ENCODE data around the gene PXT1.

PXT1 gene

DNA sequence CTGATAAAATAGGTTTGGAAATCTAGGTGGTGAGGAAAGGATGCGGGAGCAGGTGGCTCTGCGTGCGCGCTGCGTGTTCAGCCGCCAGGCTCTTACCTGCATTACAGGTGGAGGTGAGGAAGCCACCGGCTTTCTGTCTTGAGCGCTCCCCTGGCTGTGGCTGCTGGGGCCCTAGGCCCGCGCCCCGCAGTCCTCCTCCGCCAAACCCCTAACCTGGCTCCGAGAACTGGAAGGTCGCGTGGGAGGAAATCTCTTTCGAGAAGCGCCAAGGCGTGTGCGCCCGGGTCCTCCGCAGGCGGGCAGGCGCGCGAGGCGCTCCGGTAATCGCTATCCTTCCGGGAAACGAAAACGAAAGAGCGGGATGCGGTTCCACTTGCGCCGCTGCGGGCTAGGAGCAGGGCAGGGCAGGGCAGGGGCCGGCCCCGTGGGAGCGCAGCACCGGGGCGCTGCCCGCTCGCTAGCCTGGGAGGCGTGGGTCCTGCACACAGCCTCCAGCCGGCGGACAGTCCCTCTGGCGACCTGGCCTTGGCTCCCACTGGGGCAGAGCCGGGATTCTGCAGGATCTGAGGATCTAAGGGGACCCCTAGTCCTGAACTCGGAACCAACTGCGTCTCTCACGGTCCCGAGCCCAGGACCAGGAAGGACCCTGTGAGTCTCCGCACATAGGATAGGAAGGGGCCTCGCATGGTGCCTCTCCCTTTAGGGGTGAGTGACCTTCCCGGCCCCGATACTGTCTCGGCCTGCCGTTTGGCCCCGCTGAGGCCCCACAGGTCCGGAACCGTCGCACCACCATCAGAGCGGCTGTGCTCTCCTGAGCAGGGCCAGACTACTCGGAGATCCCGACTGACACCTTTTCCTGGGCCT lies 55.0 kb downstream of the PXT1 start, which contains the start of gene ETV7:
TSS of gene ETV7 (minus strand) at position 230 of the 864 bp plus-strand sequence. CDS start at position 102, 128 bp downstream.
- DNase-seq = peak; percentile 37 to 55

DNA sequence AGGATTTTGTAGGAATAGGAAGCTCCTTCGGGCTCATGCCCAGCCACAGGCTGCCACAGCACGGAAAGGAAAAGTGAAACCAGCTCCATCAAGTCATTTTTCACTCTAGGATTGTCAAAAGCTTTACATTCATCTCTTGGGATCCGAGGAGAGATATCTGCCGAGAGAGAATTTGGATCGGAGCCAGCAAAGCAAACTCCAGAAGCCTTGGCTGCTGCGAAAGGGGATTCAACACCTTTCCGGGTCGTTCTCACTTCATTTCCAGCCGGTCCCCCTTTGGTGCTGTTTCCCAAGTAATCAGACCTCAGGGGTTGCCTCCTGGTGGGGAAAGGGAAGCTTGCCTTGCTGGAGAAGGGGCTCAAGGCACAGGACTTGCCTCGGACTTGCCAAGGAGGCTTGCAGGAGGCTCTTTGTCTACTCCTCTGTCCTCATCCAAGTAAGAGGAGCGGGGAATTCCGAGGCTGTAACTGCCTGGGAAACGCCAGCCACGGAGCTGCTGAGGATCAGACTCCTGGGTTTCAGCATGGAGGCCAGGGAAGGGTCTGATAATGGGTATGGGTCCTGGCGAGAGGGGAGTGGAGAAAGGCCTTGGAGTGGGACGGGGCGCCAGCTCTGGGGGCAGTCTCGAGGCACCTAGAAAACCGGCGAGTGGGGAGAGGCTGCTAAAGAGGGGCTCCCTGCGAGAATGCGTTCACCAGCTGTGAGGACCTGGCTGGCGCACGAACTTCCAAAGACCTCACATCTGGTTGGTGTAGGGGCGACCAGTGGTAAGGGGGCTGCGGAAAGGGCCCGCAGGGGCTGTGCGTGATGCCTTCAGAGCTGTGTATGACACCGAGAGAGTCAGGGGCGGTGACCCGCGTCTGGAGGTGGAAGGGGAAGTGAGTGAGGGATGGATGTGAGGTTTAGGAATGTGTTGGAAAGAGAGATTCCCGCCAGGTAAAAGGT lies 55.9 kb downstream of the PXT1 start:
- peak; percentile 15 to 19 for DNase-seq

DNA sequence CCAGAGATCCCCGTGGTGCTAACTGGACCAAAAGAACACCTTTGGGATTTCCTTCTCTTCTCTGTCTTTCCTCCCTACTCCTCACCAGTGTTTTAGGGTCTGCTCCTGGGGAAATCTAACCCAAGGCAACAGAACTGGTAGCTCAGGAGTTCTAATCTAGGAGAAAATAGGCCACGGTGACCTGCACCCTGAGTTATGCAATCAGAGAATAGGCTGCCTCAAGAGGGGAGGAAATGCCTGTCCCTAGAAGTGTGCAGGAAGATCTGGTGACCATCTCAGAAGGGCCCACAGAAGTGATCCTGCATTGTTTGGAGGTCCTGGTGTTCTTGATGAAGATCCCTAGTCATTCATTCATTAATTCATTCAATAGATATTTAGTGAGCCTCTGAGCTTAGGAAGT lies 58.6 kb downstream of the PXT1 start:
- no peak for DNase-seq

DNA sequence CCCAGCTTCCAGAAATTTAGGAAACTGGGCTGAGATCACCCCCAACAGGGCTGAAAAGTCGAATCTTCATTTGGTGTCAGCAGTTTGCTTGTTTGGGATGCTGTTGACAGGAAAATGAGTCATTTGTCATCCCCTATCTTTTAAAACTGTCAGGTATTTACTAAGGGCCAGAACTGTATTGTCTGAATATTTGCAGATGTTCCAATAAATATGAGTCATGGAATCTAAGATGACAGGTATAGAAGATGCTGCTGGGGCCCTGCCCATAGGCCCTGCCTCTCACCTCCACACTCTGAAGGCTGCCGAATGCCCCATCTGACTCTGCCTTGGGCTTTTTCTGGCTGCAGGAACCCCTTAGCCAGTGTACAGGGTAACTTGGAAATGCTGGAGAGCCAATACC lies 59.0 kb downstream of the PXT1 start:
- no peak for DNase-seq

DNA sequence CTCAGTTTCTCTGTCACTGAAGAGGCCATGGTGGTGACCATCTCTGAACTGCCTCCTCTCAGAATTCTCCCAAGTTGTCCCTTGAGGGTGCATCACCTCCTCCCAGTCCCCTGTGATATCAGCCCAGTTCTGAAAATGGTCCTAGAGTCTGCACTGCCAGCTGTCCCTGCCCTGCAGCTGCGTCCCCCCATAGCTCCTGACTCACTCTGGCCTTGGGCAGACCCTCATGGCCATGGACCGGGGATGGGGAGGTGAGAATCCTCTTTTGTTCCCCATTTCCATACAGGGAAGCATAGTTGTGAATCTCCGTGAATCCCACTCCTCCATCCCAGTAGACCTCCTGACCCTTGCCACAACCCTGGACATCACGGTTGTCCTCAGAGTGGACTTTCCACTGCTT lies 59.7 kb downstream of the PXT1 start:
- DNase-seq = no peak

DNA sequence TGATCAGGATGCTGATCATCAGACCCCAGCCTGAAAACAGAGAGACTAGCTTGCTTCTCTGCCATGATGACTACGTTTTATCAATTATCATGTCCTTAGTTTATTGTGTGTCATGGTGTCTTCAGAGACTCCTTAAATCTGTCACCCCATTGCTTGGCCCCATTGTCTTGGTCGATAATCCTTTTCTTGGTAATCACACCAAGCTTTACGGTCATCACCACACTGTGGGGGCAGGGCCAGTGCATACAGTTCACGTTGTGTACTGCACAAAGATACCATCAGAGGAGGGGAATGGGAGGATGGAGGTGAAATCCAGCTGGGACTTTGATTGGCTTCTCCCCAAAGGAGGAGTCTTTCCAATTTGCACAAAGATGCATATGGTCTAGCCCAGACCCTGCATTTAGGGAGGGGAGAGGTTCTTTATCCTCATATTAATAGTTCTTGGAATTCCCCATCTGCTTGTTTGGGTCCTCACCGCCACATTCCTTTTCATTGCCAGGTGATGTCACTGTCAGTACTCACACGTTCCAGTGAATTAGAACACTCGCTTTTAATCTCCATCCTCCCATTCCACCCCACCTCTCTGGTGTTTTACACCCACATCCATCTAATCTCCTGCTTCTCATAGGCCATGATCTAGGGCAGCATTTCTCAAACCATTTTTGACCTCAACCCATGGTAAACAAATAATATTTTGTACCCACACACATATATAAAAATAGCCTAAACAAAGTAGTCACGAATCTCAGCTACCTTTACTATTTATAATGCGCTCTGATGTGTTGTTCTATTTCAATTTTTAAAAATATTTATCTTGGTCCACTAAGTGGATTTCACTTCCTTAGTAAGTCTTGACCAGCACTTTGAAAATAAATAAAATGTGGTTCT lies 60.9 kb downstream of the PXT1 start:
- no peak for DNase-seq

DNA sequence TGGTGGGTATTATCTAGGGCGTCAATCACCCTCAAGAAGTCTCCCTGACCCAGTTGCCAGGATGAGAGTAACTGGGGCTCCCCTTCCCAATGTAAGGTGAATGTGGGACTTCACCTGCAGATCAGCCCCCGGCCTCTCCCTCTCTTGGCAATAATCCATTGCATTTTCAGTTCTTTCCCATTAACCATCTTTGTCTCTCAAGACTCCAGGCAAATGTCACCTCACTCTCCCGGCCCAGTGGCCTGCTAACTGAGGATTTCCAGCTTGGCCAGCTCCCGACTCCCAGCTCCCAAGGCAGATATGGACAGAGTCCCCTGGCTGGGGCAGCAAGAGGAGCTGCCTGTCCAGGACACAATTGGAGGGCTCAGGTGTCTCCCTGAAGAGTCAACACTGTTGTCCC lies 62.5 kb downstream of the PXT1 start:
- no peak for DNase-seq

DNA sequence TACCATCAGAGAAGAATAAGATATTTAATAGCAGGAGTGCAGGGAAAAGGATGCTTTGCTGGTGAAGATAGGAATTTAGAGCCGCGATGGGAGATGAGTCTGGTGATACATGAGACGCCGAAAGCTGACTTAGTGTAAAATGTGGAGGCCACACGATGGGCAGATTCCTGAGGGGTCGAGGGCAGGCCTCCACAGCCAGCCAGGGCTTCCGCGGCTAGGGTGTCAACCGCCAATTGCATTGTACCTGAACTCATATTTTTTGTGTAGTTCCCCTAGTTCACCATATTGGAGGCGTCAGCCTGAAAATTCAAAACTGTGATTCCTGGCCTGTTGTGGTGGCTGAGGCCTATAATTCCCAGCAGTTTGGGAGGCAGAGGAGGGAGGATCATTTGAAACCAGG lies 63.7 kb downstream of the PXT1 start:
- DNase-seq = no peak

DNA sequence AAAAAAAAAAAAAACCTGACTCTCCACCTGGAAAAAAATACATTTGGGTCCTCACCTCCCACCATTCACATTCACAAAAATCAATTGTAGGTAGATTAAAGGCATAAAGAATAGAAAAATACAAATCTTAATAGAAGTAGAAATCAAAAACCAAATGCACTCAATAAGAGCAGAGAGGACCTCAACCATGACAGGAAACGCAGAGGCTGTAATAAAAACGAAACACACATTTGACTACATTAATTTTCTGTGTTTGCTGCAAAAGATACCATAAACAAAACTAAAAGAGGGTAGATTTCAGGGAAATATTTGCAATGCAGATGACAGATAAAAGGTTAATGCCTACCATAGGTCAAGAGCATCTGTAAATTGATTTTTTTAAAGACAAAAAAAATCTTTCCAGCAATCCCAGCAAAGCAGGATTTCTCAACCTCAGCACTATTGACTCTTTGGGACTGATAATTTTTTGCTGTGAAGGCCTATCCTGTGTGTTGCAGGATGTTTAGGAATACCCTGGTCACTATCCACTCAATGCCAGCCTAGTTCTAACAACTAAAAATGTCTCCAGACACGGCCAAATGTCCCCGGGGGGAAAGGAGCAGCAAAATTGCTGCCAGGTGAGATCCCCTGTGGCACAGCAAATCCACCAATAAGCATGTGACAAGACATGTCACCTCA lies 64.3 kb downstream of the PXT1 start:
- no peak for DNase-seq

DNA sequence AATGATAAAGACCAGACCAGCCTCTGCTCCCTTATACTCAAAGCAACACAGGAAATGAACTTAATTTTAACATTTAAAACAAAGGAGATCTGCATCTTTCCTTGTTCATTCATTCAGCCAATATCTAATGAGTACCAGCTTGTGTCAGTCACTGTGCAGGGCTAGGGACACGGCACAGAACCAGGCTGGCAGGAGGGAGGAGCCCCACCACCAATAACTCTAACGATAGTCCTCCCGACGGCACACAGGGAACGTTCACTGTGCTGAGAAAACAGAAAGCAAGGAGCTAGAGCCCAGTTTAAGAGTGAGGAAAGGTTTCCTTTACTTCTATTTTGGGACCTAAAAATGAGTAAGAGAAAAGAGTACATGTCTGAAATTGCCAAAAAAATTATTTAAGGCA lies 65.1 kb downstream of the PXT1 start:
- no peak for DNase-seq

DNA sequence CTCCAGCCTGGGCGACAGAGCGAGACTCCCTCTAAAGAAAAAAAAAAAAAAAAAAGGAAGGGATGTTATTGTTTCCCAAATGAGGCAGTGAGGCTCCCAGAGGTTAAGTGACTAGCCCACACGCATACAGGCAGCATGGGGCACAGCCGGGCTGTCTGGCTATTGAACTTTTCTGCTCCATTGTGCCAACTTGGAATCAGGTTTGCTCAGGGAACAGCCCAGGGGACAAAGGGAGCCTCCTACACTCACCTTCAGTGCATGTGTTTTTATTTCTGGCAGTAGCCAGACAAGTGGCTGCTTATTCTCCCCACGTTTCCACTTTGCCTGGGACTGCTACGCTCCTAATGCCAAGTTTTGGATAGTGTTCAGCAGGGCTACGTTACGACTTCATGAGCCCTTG lies 65.9 kb downstream of the PXT1 start:
- DNase-seq = no peak

DNA sequence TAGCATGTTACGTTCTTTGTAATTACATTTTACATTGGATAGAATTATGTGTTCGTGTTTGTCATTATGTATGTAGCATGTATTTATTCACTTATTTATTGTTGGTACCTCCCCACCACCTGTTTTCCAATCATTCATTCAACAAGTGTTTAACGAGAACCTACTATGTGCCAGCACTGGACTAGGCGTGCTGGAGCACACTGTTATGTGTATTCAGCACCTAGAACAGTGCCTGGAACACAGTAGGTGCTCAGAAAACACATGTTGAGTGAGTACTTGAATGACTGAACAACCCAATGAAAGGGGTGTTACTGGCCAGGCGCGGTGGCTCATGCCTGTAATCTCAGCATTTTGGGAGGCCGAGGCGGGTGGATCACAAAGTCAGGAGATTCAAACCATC lies 66.5 kb downstream of the PXT1 start:
- DNase-seq = no peak

DNA sequence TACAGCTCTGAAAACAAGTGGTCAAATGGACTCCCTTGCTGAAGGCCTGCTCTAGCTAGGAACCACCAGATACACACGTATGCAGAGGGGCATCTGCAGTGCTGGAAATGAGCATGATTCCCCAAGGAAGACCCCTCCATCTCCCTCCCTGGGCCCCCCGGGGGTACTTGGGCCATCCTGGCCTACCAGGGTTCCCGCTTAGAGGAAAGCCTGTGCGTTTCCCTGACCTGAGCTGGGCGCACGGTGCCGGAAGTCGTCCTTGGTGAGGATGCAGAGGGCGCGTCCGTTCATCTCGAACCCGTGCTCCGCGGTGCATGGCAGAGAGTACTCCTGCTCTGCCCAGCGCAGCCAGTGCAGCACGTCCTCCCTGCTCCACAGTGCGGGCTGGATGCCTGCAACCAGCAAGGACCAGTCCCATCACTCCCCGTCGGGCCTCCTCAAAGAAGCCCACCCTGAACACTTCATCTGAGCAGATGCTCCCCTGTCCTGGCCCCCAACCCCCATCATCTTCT lies 67.0 kb downstream of the PXT1 start:
- no peak for DNase-seq

DNA sequence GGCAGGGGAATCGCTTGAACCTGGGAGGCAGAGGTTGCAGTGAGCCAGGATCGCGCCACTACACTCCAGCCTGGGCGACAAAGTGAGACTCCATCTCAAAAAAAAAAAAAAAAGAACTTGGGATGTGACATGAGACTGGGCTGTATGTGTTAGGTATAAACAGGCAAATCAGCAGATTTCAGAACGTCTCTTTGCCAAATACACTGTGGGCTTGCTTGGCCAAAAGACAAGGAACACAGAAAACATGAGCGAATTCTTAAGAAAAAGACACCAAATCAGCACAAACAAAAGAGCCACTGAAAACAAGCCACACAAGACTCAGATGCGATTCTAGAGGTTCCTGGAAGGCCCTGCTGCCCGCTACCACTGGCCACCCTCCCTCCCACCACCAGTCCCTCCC lies 67.7 kb downstream of the PXT1 start:
- no peak for DNase-seq

DNA sequence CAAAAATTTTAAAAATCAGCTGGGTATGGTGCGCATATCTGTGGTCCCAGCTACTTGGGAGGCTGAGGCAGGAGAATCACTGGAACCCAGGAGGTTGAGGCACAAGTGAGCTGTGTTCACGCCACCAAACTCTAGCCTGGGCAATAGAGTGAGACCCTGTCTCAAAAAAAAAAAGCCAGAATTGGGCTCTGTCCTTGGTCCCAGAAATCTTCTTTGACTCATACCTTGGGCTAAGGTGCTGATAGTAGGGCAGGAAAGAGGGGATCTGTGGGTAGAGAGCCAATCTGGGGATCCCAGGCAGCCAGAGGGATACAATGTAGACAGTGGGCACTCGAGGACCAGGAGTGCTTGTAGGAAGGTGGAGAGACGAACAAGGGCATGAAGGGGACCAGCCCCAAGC lies 68.5 kb downstream of the PXT1 start:
- DNase-seq = no peak

DNA sequence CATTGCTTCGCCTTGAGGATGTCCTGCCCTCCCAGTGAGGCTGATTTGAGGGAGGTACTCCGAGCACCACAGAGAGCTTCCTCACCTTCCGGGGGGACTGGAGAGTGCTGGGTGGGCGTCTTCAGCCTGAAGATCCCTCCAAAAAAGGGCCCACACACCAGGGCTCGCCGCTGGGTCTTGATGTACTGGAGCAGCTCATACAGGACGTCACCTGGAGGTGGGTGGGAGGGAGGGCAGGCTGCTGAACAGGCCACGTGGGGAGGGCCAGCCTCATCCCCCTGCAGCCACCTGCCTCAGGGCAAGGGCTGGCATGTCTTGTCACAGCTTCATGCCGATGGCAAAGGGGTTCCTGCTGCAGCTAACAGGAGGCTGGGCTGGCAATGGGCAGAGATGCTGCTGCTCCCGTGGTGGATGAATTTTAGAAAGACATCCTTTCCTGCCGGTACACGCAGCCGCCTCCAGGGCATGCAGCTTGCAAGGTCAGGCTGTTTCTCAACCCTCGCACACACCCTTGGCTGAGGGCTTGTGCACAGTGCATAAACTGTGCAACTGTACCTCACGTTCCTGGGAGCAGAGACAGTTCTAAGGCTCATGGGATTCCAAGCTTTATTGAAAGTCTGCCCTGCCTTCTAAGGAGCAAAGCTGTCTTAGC lies 69.2 kb downstream of the PXT1 start:
- DNase-seq = no peak

DNA sequence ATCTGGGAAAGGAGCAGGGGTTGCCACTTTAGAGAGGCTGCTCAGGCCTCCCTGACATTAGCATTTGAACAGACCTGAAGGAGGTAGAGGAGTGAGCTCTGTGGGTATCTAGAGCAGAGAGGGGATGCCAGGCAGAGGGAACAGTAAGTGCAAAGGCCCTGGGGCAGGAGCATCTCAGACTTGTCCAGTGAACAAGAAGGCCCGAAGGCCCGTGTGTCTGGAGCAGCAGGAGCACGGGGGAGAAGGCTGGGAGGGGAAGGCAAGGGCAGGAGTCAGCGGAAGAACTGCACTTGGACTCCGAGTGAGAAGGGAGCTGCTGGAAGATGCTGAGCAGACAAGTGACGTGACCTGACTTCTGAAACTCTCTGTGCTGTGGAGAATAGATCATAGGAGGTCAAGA lies 70.6 kb downstream of the PXT1 start:
- no peak for DNase-seq

DNA sequence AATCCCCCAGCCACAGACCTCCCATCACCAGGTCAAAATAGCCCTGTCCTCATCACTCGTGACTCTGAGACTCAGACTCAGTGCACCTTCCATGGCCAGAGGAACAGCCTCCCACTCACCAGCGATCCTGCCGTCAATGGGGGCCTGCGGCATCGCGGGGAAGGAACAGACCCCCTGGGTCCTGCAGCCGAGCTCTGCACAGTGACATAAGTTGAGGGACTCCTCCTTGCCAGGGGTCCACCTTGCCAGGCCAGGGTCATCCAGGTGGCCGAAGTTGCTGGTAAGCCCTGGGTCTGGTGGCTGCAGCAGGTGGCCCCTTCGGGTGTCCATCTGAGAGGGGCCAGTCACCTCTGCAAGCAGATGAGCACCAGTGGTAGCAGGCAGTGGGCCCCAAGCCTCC lies 71.4 kb downstream of the PXT1 start:
- no peak for DNase-seq

DNA sequence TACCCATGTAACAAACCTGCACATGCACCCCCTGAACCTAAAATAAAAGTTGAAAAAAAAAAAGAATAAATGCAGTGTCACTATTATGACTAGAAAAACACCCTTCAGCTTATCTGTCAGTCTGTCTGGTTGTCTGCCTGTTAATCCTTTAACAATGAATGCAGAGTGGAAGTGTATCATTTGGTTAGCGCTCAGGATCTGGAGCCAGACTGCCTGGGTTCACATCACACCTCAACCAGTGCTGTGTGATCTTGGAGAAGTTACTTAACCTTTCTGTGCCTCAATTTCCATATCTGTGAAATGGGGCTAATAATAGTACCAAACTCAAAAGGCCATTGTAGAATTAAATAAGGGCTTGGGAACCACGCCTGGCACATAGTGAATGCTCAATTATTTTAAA lies 72.0 kb downstream of the PXT1 start:
- no peak for DNase-seq

DNA sequence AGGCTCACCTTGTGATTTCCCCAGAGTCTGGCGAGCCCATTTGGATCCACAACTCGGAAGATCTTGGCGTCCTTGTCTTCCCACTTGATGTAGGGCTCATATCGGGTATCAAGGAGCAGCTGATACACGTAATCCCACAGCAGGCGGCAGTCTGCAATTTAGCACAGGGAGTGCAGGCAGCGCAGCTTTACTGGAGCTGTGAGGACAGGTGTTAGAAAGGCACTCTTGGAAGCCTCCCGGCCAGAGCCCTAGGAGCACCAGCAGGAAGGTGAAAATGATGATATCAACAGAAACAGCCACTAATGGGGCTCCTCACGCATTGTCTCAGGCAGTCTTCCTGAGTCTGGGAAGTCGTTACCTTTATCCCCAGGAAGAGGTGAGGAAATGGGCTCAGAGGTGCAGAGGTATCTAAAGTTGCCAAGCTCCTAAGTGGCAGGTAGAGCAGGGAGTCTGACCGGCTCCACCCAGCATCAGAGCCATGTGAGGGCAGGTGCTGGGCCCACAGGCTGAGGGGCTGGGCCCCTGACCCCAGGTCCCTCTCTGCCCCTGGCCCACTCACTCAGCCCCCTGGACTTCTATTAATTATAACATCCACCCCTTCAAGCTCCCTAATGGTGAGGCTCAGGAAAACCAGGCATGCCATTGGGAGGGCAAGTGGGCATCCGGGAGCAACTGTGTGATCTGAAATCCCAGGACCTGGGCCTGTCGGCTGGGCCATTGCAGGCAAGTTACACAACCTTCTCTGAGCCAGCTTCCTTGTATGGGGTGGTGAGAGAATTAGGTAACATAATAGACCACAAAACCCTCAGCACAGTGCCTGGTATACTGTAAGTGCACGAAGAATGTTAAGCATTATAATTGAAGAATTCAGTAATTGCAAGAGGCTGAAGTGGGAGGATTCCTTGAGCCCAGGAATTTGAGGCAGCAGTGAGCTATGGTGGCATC lies 73.5 kb downstream of the PXT1 start:
- no peak for DNase-seq
